Renal pelvis (tissue), 4 donors: ENCODE measurements around the gene CRISPLD2. TPM values are rescaled to one million over a fixed set of nuclear protein-coding genes. Genes with fewer than 3 reads are reported as not detected.
A peak's percentile ranks its signal among the peaks of the same experiment; 100 is the strongest.

Experiments used
- DNase-seq: peaks from one replicate; pipeline ENCODE4 v3.0.0-alpha.2; 2013
- polyA plus RNA-seq, 3 donors: library from polyadenylated mRNA; unstranded; fragments of 120-200 nt; gene quantifications; one replicate each; pipeline ENCODE4 v1.2.1, GENCODE V29; 2013; ENCODE audit not compliant: insufficient read length in 3 of 3

The CRISPLD2 gene
- polyA plus RNA-seq, 3 donors = 7.0 to 7.3 (median 7.3) TPM

- peak; percentile 22 for DNase-seq
These were observed 65.0 kb downstream of the CRISPLD2 start for GRCh38 chr16:84884596-84885341.

- no peak for DNase-seq
These were observed 65.6 kb downstream of the CRISPLD2 start for GRCh38 chr16:84885342-84885910.

DNA sequence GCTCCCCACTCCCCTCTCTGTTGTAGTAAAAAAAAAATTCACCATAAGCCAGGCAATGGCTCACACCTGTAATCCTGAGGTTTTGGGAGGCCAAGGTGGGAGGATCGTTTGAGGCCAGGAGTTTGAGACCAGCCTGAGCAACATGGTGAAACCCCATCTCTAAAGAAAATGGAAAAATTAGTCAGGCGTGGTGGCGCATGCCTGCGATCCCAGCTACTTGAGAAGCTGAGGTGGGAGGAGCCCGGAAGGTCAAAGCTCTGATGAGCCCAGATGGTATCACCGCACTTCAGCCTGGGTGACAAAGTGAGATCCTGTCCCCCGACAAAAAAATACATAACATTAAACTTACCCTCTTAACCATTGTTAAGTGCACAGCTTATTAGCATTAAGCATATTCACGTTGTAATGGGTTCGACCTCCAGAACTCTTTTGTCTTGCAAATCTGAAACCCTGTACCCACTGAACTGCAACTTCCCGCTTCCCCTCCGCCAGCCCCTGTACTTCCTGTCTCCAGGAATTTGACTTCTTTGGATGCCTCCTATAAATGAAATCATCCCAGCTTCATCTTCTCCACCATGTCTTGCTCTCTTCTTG is 66.8 kb downstream of the CRISPLD2 start:
- no peak for DNase-seq

- DNase-seq = no peak
These were observed 67.4 kb downstream of the CRISPLD2 start for GRCh38 chr16:84887207-84887606.

GRCh38 chr16:84888450-84888849 is 68.7 kb downstream of the CRISPLD2 start:
- no peak for DNase-seq

- DNase-seq = no peak
These were observed 69.3 kb downstream of the CRISPLD2 start for GRCh38 chr16:84889066-84889465.

DNA sequence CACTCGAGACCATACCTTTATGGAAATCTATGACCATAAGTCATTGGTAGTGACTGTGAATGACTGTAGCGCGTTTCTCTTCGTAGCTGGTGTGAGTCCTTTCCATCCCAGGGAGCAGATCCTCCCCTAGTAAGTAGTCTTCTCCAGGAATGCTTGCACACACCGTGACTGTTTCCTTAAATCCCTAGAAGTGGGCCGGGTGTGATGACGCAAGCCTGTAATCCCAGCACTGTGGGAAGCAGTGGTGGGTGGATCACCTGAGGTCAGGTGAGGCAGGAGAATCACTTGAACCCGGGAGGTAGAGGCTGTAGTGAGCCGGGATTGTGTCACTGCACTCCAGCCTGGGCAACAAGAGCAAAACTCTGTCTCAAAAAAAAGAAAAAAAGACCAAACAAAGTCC is 70.6 kb downstream of the CRISPLD2 start:
- DNase-seq = no peak

GRCh38 chr16:84891149-84891795 is 71.5 kb downstream of the CRISPLD2 start:
- DNase-seq = peak; percentile 63

GRCh38 chr16:84892097-84892496 is 72.3 kb downstream of the CRISPLD2 start:
- DNase-seq = no peak

GRCh38 chr16:84893467-84893848 is 73.7 kb downstream of the CRISPLD2 start:
- DNase-seq = no peak

DNA sequence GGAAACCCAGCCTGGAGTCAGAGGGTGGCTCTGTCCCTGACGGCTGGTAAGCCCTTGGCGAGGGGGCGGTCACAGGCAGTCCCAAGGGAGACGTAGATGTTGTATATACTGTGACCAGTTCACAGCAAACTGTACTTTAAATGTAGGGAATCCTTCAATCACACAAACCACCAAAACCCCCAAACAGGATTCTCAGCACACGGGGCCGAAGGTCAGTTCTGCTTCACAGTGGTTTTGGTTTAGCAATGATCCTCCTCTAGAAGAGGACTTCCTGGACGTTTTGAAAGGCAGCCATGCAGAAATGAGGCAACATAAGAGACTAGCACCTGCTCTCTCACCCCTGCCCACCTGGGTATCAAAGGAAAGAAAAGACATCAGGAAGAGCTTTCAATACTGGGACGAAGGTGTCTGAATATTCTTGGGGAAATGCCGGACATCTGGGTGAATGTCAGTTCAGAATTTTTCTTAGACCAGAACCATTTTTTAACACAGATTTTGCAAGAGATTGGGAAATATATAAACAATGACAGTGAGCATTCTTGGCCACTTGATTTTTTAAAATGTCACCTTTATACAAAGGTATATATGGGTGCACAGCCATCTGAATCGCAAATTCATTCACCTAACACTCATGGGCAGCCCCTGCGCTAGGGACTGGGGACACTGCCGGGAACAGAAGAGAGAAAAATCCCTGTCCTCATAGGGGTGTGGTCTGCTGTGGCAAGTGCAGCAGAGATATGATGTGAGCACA is 74.2 kb downstream of the CRISPLD2 start:
- no peak for DNase-seq

- no peak for DNase-seq
These were observed 75.2 kb downstream of the CRISPLD2 start for GRCh38 chr16:84895016-84895415.

DNA sequence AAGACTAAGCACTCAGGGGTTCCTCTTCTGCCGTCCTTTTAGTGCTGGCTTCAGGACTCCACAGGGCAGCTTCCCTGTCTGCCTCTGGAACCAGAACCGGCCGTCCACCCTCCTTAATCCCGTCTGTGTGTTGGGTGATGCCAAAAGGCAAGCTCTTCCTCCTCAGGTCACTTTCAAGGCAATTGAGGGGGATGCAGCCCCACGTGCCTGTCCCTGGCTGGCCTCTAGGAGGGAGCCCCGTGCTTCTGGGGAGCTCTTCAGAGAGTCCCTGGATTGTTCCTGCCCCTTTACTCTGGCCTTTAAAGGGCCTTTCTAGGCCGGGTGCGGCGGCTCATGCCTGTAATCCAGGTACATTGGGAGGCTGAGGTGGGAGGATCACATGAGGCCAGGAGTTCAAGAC is 77.1 kb downstream of the CRISPLD2 start:
- DNase-seq = no peak

DNA sequence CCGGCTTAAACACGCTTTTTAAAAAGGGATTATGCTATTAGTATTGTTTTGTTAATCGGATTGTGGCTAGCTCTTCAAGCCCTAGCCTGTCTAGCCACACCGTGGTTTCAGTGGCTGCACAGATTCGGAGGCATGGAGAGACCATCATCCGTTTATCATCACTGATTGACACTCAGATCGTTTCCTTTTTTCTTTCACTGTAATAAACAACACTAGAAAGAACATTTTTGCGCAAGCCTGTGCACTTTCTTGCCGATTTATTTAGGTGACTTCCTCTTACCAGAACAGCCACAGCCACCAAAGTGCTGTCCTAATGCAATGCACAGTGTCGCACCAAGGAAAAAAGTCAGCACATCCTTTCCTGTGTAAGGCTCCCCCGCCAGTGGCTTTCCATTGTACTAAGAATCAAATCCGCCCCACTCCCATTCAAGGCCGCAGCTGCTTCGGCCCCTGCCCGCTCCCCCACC is 78.2 kb downstream of the CRISPLD2 start:
- no peak for DNase-seq

- DNase-seq = no peak
These were observed 78.7 kb downstream of the CRISPLD2 start for GRCh38 chr16:84898447-84898846.

GRCh38 chr16:84899414-84899813 is 79.6 kb downstream of the CRISPLD2 start:
- no peak for DNase-seq

- DNase-seq = no peak
These were observed 86.2 kb downstream of the CRISPLD2 start for GRCh38 chr16:84905965-84906460.

GRCh38 chr16:84907051-84907450 is 87.3 kb downstream of the CRISPLD2 start:
- no peak for DNase-seq

GRCh38 chr16:84907575-84907974 is 87.8 kb downstream of the CRISPLD2 start:
- no peak for DNase-seq

- no peak for DNase-seq
These were observed 89.8 kb downstream of the CRISPLD2 start for GRCh38 chr16:84909476-84910085.

DNA sequence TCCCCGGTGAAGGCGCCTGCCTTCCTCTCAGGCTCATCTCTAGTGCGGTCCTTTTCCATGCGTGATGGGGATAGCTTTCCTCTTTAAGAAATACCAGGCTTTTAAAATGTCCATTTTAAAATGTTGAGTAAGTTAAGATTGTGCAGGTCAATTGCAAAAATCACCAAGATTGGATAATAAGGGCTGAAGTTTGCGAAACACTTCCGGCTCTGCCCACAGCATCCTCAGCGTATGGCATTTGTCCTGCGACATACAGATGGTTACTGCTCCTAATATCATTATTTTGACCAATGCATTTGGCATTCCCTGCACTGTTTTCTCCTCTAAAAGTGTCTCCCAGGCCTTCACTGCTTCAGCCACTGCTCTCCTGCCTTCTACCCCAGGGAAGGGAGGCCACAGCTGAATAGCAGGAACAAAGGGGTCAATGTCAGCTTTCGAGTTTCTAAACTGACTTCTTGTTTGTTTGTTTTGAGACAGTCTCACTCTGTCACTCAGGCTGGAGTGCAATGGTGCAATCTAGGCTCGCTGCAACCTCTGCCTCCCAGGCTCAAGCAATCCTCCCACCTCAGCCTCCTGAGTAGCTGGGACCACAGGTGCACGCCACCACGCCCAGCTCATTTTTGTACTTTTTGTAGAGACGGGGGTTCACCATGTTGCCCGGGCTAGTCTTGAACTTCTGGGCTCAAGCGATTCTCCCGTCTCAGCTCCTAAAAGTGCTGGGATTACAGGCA is 91.9 kb downstream of the CRISPLD2 start:
- no peak for DNase-seq
